Measurements from ENCODE around the gene MX1. TPM values are rescaled to one million over a fixed set of nuclear protein-coding genes. Genes with fewer than 3 reads are reported as not detected.

MX1 gene
- total and polyA plus RNA-seq, 2 donors (not counting 1 experiment from before 2014, with no cell fraction given) = 10.3 to 17.5 TPM

DNA sequence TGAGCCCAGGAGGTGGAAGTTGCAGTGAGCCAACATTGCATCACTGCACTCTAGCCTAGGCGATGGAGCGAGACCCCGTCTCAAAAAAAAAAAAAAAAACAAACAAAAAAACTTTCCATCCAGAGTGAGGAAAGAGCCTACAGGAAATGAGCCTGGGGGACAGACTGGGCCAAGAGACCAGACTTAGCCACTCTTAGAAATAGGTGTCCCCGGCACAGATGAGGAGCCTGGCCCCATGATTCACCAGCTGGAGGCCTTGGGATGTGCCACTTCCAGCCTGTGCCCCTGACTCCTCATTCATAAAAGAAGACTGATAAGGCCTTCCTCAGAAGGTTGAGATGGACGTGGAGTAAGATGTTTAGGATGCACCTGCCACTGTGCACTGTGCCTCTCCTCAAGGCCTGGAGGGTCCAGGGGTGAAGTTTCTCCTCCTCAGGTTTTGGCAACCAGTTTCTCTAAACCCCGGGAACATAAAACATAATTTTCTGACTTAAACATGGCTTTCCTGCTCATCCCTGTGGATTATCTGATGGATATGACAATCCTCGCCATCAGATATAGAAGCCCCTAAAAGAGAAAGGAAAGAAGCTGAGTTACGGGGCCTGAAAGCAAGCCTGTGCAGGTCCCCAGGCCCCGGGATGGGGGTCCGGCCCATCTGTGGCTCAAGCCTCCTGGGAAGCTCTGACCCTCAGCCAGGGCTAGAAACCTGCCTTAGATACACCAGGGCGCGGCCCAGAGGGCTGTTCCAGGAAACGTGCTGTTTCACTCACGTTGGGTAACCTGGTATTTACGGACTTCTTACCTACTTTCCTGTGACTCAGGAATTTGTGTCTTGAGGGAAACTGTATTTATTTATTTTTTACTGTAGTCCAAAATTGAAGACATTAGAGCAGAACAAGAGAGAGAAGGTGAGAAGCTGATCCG, 26.0 kb downstream of the MX1 start:
- H2AFZ ChIP-seq (ENCODE audit: low read length) = no peak overlapping the region
- DNase-seq (ENCODE audit: low read depth in 2 of 2) = no peak
- H3K4me2 ChIP-seq (ENCODE audit: extremely low read depth, insufficient read depth, low read length) = no peak overlapping the region
- H4K20me1 ChIP-seq (ENCODE audit: control insufficient read depth, extremely low read depth, insufficient read depth, low read length) = no peaks in the 10 kb centered on the region
- H3K9ac ChIP-seq (ENCODE audit: insufficient read depth, low read length) = no peak overlapping the region
- H3K27ac ChIP-seq (ENCODE audit: insufficient read depth, low read length) = no peak overlapping the region
- no peaks in the 10 kb centered on the region for H3K79me2 ChIP-seq (ENCODE audit: control insufficient read depth, insufficient read depth, low read length)
- H3K36me3 ChIP-seq (ENCODE audit: control insufficient read depth, insufficient read depth, low read length) = no peaks in the 10 kb centered on the region
- no peaks in the 10 kb centered on the region for H3K27me3 ChIP-seq (ENCODE audit: control insufficient read depth, insufficient read depth, low read length)
- TF ChIP-seq EZH2 (IDR thresholded peaks at IDR 0.05; ENCODE audit: low read length, missing control alignments) = no peak
- TF ChIP-seq, protein P1, sequence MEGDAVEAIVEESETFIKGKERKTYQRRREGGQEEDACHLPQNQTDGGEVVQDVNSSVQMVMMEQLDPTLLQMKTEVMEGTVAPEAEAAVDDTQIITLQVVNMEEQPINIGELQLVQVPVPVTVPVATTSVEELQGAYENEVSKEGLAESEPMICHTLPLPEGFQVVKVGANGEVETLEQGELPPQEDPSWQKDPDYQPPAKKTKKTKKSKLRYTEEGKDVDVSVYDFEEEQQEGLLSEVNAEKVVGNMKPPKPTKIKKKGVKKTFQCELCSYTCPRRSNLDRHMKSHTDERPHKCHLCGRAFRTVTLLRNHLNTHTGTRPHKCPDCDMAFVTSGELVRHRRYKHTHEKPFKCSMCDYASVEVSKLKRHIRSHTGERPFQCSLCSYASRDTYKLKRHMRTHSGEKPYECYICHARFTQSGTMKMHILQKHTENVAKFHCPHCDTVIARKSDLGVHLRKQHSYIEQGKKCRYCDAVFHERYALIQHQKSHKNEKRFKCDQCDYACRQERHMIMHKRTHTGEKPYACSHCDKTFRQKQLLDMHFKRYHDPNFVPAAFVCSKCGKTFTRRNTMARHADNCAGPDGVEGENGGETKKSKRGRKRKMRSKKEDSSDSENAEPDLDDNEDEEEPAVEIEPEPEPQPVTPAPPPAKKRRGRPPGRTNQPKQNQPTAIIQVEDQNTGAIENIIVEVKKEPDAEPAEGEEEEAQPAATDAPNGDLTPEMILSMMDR (conservative IDR thresholded peaks at IDR 0.05 in 1 of 2, IDR thresholded peaks at IDR 0.05 in 1 of 2; ENCODE audit: low read depth in 1 of 2, low read length in 2 of 2) = no peak
- H3K9me3 ChIP-seq (ENCODE audit: control insufficient read depth, insufficient read depth, low read depth, low read length) = no peaks in the 10 kb centered on the region
- no peak overlapping the region for H3K4me3 ChIP-seq (replicated peaks in 1 of 4; ENCODE audit: control extremely low read depth in 1 of 4, insufficient read depth in 1 of 4, low read depth in 3 of 4, low read length in 4 of 4)
- H3K4me1 ChIP-seq (ENCODE audit: control insufficient read depth, extremely low read depth, insufficient read depth, low read length) = no peaks in the 10 kb centered on the region

DNA sequence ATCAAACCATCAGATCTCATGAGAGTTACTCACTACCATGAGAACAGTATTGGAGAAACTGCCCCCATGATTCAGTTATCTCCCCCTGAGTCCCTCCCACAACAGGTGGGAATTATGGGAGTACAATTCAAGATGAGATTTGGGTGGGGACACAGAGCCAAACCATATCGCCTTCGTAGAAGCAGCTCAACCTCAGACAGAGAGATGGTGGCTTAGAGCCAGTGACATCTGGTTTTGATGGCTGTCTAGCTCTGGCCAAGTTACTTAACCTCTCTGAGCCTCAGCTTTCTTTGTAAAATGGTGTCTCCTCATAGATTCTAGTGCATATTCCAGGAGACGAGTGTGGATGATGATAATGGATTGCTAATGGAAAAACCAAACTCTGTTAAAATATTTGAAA, 27.2 kb downstream of the MX1 start:
- DNase-seq (ENCODE audit: low read depth in 2 of 2) = no peak

DNA sequence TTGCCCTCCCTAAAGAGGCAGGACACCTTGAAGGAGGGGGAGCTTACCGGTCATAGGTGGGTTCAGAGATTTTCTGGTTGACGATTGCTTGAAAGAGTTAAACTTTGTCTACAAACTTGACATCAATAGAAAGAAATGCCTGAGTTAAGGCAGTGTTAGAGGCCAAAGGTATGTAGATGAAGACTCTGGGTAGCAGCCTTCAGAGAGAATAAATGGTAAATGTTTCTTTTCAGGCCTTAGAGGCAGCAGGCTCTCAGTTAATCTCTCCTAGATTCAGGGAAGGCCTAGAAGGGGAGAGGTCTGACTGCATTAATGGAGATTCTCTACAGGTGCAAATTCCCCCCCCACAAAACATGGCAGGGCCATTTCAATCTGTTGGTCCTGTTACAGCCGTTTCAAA, 27.7 kb downstream of the MX1 start:
- H3K4me1 ChIP-seq (ENCODE audit: control insufficient read depth, extremely low read depth, insufficient read depth, low read length) = no peaks in the 10 kb centered on the region
- no peaks in the 10 kb centered on the region for H3K9me3 ChIP-seq (ENCODE audit: control insufficient read depth, insufficient read depth, low read depth, low read length)
- H3K9ac ChIP-seq (ENCODE audit: insufficient read depth, low read length) = no peak overlapping the region
- H3K4me2 ChIP-seq (ENCODE audit: extremely low read depth, insufficient read depth, low read length) = no peak overlapping the region
- H3K36me3 ChIP-seq (ENCODE audit: control insufficient read depth, insufficient read depth, low read length) = no peaks in the 10 kb centered on the region
- H3K79me2 ChIP-seq (ENCODE audit: control insufficient read depth, insufficient read depth, low read length) = no peaks in the 10 kb centered on the region
- no peak overlapping the region for H2AFZ ChIP-seq (ENCODE audit: low read length)
- H3K27me3 ChIP-seq (ENCODE audit: control insufficient read depth, insufficient read depth, low read length) = no peaks in the 10 kb centered on the region
- H4K20me1 ChIP-seq (ENCODE audit: control insufficient read depth, extremely low read depth, insufficient read depth, low read length) = no peaks in the 10 kb centered on the region
- no peak overlapping the region for H3K27ac ChIP-seq (ENCODE audit: insufficient read depth, low read length)
- H3K4me3 ChIP-seq (replicated peaks in 1 of 4; ENCODE audit: control extremely low read depth in 1 of 4, insufficient read depth in 1 of 4, low read depth in 3 of 4, low read length in 4 of 4) = no peak overlapping the region
- DNase-seq (ENCODE audit: low read depth in 2 of 2) = no peak
- TF ChIP-seq EZH2 (IDR thresholded peaks at IDR 0.05; ENCODE audit: low read length, missing control alignments) = no peak
- TF ChIP-seq, protein P1 (conservative IDR thresholded peaks at IDR 0.05 in 1 of 2, IDR thresholded peaks at IDR 0.05 in 1 of 2; ENCODE audit: low read depth in 1 of 2, low read length in 2 of 2) = no peak

More for the DNA sequence above, 27.2 kb downstream of the MX1 start:
- Histone ChIP-seq H3K4me2 (ENCODE audit: extremely low read depth, insufficient read depth, low read length) (no peak overlapping the region), H3K36me3 (ENCODE audit: control insufficient read depth, insufficient read depth, low read length) (no peaks in the 10 kb centered on the region), H2AFZ (ENCODE audit: low read length) (no peak overlapping the region), H3K79me2 (ENCODE audit: control insufficient read depth, insufficient read depth, low read length) (no peaks in the 10 kb centered on the region), H3K27me3 (ENCODE audit: control insufficient read depth, insufficient read depth, low read length) (no peaks in the 10 kb centered on the region), H3K27ac (ENCODE audit: insufficient read depth, low read length) (no peak overlapping the region), H3K9me3 (ENCODE audit: control insufficient read depth, insufficient read depth, low read depth, low read length) (no peaks in the 10 kb centered on the region), H3K9ac (ENCODE audit: insufficient read depth, low read length) (no peak overlapping the region), H3K4me1 (ENCODE audit: control insufficient read depth, extremely low read depth, insufficient read depth, low read length) (no peaks in the 10 kb centered on the region), H3K4me3 (replicated peaks in 1 of 4; ENCODE audit: control extremely low read depth in 1 of 4, insufficient read depth in 1 of 4, low read depth in 3 of 4, low read length in 4 of 4) (no peak overlapping the region), H4K20me1 (ENCODE audit: control insufficient read depth, extremely low read depth, insufficient read depth, low read length) (no peaks in the 10 kb centered on the region)
- TF ChIP-seq EZH2 (IDR thresholded peaks at IDR 0.05; ENCODE audit: low read length, missing control alignments) = no peak
- TF ChIP-seq, protein P1 (conservative IDR thresholded peaks at IDR 0.05 in 1 of 2, IDR thresholded peaks at IDR 0.05 in 1 of 2; ENCODE audit: low read depth in 1 of 2, low read length in 2 of 2) = no peak
